ENCODE data around the gene TRAK1.

The TRAK1 gene

DNA sequence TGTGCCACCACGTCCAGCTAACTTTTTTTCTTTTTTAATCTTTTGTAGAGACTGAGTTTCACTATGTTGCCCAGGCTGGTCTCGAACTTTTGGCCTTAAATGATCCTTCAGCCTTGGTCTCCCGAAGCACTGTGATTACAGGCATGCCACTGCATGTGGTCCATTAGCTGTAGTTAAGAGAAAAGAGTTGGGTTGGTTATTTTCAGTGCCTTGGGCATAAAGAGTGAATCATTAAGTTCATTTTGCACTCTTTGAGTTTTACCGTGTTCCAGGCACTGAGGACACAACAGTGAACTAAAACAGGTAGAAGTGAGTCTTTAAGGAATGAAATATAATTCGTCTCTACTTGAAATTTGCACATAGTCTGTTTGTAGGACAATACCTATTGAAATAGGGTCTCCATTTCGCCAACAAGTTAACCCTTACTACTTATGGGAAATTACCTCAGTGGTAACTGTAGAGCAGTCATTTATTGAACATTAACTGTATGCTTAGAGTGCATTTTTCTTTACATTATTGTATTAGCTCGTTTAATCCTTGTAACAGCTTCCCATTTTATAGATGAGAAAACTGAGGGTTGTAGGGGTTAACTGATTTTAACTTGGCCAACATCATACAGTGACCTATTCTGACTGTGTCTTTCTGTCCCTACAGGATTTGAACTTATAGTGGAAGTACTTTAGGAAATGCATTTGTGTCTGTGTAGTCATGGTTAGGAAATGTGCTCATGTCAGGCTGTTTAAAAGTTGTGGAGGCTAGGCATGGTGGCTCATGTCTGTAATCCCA is 22.7 kb upstream of the TRAK1 start:
- no peak for DNase-seq

GRCh38 chr3:42070089-42070488 is 21.1 kb upstream of the TRAK1 start:
- no peak for DNase-seq

GRCh38 chr3:42070524-42070923 is 20.6 kb upstream of the TRAK1 start:
- no peak for DNase-seq

DNA sequence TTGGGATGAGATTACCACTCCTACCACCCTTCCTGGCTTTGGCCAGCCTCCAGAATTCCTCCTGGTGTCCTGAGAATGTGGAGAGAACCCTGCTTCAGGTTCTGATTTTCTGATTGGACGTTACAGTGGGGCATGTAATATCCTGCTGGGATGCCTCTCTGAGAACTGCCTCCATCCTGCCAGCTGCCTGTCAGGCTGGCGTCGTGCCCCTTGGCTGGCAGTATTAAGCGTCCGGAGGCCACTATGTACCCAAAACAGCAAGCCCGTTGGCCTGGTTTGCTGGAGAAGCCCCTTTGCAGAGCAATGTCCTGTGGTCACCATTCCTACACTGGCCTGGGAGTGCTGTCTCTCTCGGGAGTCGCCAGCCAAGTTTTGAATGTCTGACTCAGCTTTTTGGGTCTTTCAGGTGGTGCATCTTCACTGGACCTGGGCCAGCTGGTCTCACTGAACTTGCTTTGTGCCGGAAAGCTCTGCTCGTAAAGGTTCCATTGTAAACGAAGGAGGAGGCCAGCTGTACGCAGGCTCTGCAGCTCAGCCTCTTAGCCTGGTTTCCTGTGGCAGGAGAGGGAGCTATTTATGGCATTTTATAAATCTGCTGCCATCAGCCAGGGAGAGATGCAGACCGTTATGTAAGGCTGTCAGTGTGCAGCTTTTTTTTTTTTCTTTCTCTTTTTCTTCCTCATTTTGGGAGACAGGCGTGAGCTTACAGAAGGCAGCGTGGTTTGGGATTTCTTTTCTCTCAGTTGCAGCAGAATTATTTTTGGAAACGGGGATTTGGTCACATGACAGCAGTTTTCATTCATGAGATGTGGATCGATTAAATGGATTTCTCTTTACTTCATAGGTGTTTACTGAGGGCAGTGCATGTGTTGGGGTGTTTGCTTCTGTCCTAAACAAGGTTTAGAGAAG is 19.0 kb upstream of the TRAK1 start:
- DNase-seq: no peak

DNA sequence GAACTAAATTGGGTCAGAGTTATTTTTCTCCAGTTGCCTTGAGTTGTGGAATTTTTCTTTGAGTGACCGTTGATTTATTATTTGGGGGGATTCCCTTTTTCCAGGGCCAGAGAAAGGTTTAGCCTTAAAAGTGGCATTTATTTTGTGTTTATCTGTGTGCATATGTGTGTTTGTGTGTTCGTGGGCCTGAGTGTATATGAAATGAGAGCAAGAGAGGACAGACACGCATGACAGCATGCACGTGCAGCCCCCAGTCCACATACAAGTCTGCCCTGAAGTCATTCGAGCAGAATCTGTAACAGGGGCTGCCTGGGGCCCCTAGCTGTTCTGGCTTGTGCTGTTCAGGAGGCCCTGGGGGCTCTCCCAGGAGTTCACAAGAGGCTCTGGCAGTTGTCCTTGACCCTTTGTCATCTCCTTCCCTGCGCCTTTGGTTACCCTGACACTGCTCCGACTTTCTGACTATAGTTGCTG is 18.3 kb upstream of the TRAK1 start:
- DNase-seq: no peak

DNA sequence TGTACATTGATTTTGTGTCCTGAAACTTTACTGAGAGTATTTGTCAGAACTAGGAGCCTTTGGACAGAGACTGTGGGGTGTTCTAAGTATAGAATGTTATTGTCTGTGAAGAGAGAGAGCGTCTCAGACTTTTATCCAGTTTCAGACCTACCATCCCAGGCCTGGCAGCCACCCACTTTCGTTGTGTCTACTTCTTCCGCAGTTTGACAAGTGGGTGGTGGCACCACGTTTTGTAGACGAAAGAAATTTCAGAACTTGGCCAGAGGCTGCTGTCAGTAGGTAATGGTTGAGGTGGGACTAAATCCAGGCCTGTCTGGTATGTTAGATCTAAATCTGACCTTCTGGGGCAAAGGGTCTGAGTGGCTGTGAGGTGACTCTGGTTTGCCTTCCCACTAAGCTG is 13.4 kb upstream of the TRAK1 start:
- DNase-seq: no peak

GRCh38 chr3:42078677-42079076 is 12.5 kb upstream of the TRAK1 start:
- no peak for DNase-seq

GRCh38 chr3:42079701-42080452 is 11.3 kb upstream of the TRAK1 start:
- DNase-seq: no peak

DNA sequence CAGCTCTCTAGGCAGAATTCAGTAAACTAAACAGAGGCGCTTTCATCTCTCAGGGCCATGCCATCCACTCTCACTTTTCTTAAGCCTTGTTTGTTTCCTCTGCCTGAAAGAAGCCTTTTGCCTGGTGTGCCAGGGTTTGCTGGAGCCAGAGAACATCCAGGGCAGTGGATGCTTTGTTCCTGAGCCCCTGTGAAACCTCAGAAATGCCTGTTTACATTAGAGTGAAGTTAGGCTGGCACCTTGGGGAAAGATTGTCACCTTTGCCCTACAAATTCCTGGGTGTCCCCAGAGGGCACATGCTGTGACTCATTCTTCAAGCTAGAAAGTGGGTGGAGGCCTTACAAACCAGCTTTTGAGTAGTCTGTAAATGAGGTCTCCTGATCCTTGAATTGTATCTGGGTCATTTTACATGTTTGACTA is 10.7 kb upstream of the TRAK1 start:
- no peak for DNase-seq

DNA sequence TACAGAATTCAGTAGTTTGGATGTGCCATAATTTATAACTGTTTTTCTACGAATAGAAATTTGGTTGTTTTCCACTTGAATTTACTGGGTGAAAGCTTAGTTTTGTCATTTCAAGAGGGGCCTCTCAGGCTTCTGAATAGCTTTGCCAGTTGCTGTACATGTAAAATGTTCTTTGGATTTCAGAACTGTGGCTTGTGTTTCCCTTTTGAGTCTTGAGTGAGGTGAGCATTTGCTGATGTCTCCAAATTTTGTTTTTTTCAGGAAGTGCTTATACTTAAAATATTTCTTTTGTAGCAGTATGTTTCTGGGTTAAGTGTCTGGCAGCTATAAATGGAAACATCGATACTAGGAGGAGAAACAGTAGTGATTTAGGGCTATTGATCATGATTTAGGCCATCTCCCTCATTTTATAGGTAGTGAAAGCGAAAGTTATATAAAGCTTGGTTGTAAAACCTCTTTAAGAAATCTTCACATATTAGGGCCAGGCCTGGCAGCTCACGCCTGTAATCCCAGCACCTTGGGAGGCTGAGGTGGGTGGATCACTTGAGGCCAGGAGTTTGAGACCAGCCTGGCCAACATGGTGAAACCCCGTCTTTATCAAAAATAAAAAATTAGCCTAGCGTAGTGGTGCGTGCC is 9.2 kb upstream of the TRAK1 start:
- DNase-seq: no peak

GRCh38 chr3:42084586-42084985 is 6.6 kb upstream of the TRAK1 start:
- no peak for DNase-seq

DNA sequence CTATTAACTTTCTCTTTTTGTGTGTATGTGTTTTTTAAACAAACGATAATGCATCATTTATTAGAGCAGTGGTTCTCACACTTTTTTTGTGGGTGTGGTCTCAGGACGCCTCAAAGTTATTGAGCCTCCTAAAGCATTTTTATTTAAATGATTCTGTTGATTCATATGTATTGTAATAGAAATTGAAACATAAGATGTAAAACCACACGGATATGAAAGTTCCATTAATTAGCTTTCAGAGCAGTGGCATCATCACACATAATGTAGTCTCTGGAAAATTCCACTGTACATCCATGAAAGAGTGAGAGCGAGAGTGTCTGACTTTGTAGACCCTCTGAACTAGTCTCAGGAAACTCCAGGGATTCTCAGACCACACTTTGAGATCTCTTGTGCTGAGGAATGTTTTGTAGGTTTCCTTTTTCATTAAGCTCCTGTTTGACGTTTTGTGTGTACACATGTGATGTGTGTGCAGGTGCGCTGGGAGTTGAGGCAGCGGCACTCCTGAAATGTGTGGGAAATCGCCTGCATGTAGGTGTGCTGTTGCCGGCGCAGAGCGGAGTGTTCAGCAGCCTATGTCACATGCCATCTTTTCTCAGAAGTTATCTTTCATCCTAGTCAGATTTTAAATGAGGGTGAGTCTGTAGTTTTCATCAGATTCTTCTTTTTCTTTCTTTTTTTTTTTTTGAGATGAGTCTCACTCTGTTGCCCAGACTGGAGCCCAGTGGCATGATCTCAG is 5.3 kb upstream of the TRAK1 start:
- no peak for DNase-seq

DNA sequence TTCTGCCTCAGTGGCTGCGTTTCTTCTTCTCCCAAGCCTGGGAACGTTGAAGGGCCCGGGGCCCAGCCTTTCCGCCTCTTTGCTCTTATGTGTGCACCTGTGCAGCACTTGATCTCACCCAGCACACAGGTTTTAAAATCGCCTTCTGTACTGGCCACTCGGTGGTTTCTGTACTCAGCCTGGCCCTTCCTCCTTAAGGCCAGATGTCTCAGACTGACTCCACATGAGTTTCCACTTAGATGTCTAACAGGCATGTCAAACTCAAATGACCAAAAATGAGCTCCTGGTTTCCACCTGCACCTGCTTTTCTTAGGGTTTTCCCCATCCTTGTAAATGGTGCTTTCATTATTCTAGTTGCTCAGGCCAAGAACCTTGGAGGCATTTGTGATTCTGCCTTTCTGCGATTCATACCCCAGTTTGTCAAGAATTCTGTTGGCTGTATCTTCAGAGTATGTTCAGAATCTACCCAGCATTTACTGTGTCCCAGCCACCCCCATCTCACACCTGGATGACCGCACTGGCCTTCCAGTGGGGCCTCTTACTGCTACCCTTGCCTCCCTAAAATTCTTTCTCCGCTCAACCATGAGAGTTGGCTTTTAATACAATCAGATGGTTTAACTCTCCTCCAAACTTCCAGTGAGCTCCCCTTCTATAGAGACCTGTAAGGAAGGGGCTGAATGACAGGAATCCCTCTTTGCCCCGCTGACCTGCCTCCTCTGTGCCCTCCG is 2.2 kb upstream of the TRAK1 start:
- DNase-seq: no peak

DNA sequence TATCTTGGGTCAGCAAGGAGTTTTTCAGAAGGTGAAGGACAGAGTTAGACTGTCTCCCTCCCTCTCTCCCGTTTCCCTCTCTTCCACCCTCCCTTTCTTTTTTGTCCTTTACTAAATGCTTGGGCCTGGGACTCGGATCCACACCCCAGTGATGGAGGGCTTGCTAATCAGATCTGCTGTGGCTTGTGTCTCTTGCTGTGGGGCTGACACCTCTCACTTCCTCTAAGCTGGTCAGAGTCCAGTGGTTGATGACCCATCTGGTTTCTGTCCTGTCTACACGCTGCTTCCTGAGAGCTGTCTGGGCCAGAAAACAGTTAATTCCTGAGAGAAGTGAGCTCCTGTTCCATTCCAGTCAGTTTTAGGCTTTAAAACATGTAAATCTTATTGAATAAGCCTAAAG is 849 bp downstream of the TRAK1 start:
- no peak for DNase-seq

DNA sequence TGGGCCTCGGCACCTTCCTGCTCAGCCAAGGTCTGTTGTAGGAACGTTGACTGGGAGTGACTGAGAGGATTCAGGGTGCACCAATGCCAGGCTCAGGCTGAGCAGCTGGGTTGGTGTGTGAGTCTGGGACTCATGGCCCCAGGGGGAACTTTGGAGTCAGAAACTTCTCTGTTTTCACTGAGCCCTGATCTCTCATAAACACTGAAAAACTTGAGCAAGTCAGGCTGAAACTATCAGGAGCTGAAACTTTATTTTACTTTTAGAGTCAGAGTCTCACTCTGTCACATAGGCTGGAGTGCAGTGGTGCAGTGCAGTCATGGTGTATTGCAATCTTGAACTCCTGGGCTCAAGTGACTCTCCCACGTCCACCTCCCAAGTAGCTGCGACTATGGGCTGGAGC is 3.0 kb downstream of the TRAK1 start:
- DNase-seq: no peak

- DNase-seq: no peak
These were observed 3.7 kb downstream of the TRAK1 start for GRCh38 chr3:42094691-42095391.

DNA sequence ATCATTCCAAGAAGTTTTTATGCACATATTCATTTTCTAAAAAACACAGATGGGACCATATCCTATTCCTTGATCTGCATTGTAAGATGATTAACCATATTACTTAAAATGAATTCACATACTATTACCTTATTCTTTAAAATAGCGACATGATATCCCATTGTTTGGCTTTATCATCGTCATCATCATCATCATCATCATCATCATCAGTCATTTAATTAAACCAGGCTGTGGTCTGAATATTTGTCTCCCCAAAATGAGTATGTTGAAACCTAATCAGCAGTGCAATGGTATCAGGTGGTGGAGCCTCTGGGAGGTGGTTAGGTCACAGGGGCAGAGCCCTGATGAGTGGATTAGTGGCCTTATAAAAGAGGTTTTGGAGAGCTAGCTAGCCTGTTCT is 4.4 kb downstream of the TRAK1 start:
- DNase-seq: no peak

DNA sequence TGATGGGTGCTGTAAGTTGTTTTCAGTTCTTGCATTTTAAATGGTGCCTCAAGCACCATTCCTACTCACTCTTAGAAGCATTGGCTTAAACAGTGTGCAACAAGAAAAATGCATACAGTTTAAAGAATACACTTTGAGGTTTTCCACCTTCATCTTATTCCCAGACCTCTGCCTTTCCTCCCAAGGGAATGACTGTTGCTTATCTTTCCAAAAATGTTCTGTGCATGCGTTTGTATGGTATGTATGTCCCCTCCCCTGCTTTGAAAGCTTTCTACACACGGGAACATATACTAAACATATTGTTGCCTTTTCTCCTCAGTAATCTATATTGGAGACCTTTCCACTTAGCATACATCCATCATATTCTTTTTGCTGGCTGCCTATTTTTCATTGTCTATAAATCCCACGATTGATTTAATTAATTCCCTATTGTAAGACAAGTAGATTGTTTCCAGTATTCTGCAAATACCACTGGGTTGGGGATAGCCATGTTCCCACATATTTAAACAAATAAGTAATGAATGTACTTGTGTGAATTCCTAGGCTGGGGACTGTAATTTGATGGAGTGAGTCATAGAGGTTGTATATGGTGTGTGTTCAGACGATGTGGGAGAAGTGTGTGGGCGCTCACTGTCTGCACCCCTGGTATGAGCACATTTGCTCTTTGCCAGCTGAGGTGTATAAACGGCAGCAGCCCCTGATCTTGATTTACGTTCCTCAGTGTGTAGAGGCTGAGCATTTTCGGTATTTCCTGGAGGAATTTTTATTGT is 5.8 kb downstream of the TRAK1 start:
- DNase-seq: peak; percentile 28

GRCh38 chr3:42097566-42097946 is 6.4 kb downstream of the TRAK1 start:
- DNase-seq: no peak

DNA sequence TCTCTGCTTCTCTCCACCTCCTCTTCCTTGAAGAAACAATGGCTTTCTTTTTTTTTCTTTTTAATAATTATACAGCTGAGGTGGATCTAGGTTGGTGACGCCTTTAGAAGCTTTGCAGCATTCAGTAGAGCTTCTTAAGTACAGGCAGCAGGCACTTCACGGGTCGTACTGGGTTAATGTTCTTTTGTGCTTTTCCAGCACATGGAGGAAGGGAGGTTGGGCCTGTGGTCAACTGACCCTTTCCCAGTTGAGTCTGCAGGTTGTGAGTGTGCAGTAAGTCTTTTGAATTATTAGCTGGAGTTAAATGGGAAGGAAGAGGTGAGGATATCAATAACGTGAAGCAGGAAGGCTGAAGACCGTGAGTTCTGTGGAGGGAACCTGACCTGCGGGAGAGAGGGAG is 7.0 kb downstream of the TRAK1 start:
- no peak for DNase-seq
